ENCODE data around the gene AQP12B.

Gene AQP12B

GRCh38 chr2:240631548-240632305 is 51.0 kb downstream of the AQP12B start:
- no peak for DNase-seq

- DNase-seq = no peak
These were observed 51.7 kb downstream of the AQP12B start for GRCh38 chr2:240630771-240631547.

GRCh38 chr2:240629968-240630770 is 52.5 kb downstream of the AQP12B start:
- no peak for DNase-seq

GRCh38 chr2:240629619-240629967 is 53.1 kb downstream of the AQP12B start:
- peak in 1 of 4 experiments; percentile 1 for DNase-seq

GRCh38 chr2:240628808-240629618 is 53.7 kb downstream of the AQP12B start:
- DNase-seq = no peak

GRCh38 chr2:240628507-240628807 is 54.2 kb downstream of the AQP12B start:
- no peak for DNase-seq

GRCh38 chr2:240627736-240628506 is 54.8 kb downstream of the AQP12B start:
- DNase-seq = no peak

DNA sequence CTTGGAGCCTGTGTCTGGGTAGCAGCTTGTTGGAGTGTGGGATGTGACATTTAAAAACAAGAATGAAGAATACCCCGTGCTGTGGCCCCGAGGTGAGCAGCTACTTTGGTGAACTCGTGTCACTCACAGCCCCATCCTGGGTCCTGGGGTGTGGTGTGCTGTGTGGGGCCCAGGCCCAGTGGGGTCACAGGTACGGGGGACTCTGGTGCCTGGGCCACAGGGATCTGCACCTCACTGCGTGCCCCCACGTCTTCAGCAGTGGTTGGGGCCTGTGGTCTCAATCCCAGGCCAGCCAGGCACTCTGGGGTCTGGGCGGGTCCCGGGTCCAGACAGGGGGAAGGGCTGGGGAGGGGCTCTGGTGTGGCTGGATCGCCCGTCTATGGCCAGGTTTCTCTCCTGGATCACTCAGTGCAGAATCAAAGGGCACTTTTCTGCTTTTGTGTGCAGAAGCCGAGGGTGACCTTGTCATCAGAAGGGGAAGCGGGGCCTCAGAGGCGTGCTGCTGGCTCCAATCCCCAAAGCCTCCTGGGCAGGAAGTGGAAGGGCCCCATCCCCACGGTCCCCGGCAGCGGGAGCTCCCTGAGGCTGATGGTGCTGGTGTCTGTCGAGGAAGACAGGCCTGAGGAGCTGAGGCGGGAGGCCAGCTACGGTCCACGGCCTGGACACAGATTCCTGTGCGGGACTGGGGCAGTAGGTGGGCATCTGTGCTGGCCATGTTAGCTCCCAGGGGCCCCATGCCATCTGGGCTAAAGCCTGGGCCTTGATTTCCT is 56.0 kb downstream of the AQP12B start:
- DNase-seq = peak; percentile 81 to 93 (median 89)
